Measurements from ENCODE around the gene KRTAP5-4. TPM values are rescaled to one million over a fixed set of nuclear protein-coding genes. Genes with fewer than 3 reads are reported as not detected.
"Not testable (repeated sequence)": the region's sequence is repeated elsewhere in the genome, so short reads cannot be mapped to it uniquely, and the experiment has no call there.

The KRTAP5-4 gene
- total and polyA plus RNA-seq, 2 donors: not detected

DNA sequence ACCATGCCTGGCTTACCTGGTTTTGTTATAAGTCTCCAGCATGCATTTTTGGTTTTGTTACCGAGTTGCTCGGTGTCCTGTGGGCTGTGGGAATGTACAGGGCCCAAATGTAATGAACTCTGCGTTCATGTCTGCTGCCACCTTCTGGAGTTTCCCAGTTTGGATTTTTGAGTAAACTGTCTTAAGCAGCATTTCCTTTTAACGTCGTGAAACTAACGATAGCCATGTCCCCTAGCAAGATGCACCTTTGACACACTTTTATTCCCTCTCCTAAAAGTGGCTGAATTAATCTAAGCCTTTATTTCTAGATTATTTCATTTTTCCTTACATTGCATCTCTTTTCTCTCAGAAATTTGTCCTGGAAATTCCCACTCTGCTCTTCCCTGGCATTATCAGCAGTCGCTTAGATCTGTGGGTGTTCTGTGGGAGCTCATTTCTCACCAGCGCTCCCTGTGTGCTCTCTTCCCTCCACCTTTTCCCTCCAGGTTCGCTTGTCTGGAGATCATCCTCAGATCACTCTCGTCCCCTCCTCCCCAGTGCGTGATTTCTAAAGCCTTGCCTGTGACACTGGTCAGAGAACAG, 25.9 kb downstream of the KRTAP5-4 start:
- not testable (repeated sequence) for H3K4me3 ChIP-seq (ENCODE audit: low read depth, low read length); DNase-seq (ENCODE audit: extremely low spot score); H3K27ac ChIP-seq (ENCODE audit: low read depth); H3K36me3 ChIP-seq (ENCODE audit: insufficient read depth); H3K4me1 ChIP-seq (ENCODE audit: insufficient read depth)
- WGBS: 41% methylated on average over 11 of the region's 11 CpGs

DNA sequence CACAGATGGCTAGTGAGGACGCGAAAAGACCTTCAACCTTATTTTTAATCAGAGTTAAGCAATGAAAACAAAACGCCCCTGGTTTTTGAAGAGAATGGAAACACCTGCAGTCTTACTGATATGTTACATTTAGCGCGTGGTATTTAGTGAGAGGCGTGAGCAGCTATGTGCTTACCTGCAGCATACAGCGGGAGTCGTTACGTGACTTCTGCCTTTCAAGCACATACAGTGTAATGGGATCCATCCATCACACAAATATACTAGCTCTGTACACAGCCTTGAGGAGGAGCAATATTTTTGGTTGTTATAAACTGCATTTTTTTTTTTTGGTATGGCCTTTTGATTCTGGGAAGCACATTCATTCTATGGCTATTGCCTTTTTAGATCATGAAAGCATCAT, 29.3 kb downstream of the KRTAP5-4 start:
- no peaks in the 10 kb centered on the region for H3K4me1 ChIP-seq (ENCODE audit: insufficient read depth)
- no peak overlapping the region for H3K27ac ChIP-seq (ENCODE audit: low read depth)
- no peak for DNase-seq (ENCODE audit: extremely low spot score)
- no peaks in the 10 kb centered on the region for H3K36me3 ChIP-seq (ENCODE audit: insufficient read depth)
- no peak overlapping the region for H3K4me3 ChIP-seq (ENCODE audit: low read depth, low read length)
- 79% methylated on average over 9 of the region's 9 CpGs for WGBS

DNA sequence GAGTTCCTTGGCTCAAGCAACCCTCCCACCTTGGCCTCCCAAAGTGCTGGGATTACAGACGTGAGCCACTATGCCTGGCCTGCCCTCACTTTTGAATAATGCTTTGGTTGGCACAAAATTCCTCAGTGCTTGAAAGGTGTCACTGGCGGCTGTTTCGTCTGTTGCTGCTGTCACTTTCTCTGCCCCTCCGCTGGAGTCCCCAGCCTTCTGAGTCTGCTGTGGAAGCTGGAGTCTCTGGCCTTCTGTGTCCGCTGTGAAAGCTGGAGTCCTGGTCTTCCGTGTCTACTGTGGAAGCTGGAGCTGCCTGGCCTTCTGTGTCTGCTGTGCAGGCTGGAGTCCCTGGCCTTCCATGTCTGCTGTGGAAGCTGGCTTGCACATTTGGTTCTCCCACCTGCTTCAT, 31.9 kb downstream of the KRTAP5-4 start:
- no peak overlapping the region for H3K27ac ChIP-seq (ENCODE audit: low read depth)
- no peak for DNase-seq (ENCODE audit: extremely low spot score)
- H3K36me3 ChIP-seq (ENCODE audit: insufficient read depth): no peaks in the 10 kb centered on the region
- H3K4me3 ChIP-seq (ENCODE audit: low read depth, low read length): no peak overlapping the region
- H3K4me1 ChIP-seq (ENCODE audit: insufficient read depth): no peaks in the 10 kb centered on the region
- 93% methylated on average over 6 of the region's 6 CpGs for WGBS

DNA sequence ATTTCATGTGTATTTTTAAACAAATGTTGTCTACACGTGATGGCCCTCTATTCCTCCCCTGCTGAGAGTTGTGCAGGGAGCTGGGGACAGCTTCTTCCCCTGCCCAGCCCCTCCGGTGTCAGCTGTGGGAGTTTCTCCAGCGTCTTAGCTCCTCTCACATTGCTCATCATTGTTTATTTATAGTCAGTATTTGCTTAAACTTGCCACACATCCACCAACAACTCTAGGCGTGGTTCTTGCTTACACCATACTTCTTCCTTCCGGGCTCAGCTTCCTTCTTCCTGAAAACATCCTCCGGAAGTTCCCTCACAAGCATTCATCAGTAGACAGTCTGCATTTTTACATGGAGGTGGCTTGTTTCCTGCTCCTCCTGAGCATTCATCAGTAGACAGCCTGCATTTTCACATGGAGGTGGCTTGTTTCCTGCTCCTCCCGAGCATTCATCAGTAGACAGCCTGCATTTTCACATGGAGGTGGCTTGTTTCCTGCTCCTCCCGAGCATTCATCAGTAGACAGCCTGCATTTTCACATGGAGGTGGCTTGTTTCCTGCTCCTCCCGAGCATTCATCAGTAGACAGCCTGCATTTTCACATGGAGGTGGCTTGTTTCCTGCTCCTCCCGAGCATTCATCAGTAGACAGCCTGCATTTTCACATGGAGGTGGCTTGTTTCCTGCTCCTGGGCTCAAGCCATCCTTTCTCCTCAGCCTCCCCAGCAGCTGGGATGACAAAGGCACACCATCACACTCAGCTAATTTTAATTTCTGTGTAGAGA, 32.6 kb downstream of the KRTAP5-4 start:
- not testable (repeated sequence) for H3K27ac ChIP-seq (ENCODE audit: low read depth); H3K36me3 ChIP-seq (ENCODE audit: insufficient read depth); H3K4me1 ChIP-seq (ENCODE audit: insufficient read depth); H3K4me3 ChIP-seq (ENCODE audit: low read depth, low read length); DNase-seq (ENCODE audit: extremely low spot score)
- WGBS: 36% methylated on average over 8 of the region's 10 CpGs

DNA sequence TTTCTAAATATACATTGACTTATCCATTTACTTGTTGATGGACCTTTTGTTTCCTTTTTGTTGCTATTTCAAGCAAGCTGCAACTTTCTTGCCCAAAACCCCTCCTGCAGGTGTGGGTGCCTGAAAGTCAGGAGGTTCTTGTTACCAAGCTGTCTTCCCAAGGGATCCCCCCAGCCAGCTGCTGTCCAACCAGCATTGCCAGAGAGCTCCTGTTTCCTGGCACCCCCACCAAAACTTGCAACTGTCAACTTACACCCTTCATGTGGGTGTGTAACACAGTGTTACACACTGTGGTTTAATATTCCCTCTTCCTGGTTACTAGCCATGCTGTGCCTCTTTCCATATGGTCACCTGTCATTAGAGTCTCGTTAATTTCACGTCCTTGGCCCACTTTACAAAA, 35.2 kb downstream of the KRTAP5-4 start:
- Histone ChIP-seq H3K4me3 (ENCODE audit: low read depth, low read length) (no peak overlapping the region), H3K4me1 (ENCODE audit: insufficient read depth) (no peaks in the 10 kb centered on the region), H3K36me3 (ENCODE audit: insufficient read depth) (no peaks in the 10 kb centered on the region), H3K27ac (ENCODE audit: low read depth) (no peak overlapping the region)
- DNase-seq (ENCODE audit: extremely low spot score): no peak
- WGBS: 65% methylated on average over 2 of the region's 2 CpGs

DNA sequence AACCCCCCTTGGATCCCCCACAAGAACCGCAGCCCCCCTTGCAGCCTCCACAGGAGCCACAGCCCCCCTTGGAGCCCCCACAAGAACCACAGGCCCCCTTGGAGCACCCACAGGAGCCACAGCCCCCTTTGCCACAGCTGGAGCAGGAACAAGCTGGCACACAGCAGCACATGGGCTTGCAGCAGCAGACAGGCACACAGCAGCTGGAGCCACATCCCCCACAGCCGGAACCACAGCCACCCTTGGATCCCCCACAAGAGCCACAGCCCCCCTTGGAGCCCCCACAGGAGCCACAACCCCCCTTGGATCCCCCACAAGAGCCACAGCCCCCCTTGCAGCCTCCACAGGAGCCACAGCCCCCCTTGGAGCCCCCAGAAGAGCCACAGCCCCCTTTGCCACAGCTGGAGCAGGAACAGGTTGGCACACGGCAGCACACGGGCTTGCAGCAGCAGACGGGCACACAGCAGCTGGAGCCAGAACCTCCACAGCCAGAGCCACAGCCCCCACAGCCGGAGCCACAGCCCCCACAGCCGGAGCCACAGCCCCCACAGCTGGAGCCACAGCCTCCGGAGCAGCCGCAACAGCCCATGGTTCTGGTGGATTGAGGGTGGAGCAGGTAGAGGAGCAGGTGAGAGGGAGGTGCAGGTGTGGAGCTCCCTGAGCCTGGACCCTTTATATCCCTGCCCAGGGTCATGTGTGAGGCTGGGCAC, 37.1 kb downstream of the KRTAP5-4 start, which contains the start of gene KRTAP5-1:
TSS of gene KRTAP5-1 (minus strand) at position 623 of the 710 bp plus-strand sequence. CDS start at position 589, 34 bp downstream.
- DNase-seq (ENCODE audit: extremely low spot score); H3K36me3 ChIP-seq (ENCODE audit: insufficient read depth); H3K4me1 ChIP-seq (ENCODE audit: insufficient read depth); H3K27ac ChIP-seq (ENCODE audit: low read depth); H3K4me3 ChIP-seq (ENCODE audit: low read depth, low read length): not testable (repeated sequence)
- WGBS: 69% methylated on average over 9 of the region's 9 CpGs

DNA sequence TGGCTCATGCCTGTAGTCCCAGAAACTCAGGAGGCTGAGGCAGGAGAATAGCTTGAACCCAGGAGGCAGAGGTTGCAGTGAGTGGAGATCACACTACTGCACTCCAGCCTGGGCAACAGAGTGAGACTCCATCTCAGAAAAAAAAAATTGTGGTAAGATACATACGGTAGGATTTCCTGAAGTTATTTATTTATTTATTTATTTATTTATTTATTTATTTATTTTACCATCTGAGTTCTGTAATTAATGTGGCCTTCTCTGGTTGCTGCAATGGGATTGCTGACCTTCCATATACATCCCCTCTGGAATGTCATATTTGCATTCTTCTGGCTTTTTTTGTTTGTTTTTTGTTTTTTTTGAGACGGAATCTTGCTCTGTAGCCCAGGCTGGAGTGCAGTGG, 39.0 kb downstream of the KRTAP5-4 start:
- 68% methylated on average over 2 of the region's 2 CpGs for WGBS
- H3K36me3 ChIP-seq (ENCODE audit: insufficient read depth); H3K4me1 ChIP-seq (ENCODE audit: insufficient read depth); DNase-seq (ENCODE audit: extremely low spot score); H3K4me3 ChIP-seq (ENCODE audit: low read depth, low read length); H3K27ac ChIP-seq (ENCODE audit: low read depth): not testable (repeated sequence)

DNA sequence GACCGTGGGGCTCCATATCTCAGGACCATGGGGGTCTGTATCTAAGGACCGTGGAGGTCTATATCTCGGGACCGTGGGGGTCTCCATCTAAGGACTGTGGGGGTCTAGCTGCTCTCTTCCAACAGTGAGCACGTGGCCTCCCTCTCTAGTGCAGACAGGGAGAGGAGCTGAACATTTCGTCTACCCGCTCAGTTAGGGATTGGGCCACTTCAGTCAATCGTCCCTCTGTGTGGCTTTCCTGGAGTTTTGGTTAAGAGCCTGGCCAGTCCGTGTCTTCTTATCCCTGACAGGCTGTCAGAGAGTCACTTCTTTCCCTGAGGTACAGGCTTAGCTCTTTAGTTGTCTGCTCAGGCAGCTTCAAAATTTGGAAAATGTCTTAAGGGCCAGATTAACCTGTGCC, 40.0 kb downstream of the KRTAP5-4 start:
- no peak for DNase-seq (ENCODE audit: extremely low spot score)
- no peaks in the 10 kb centered on the region for H3K36me3 ChIP-seq (ENCODE audit: insufficient read depth)
- 86% methylated on average over 9 of the region's 9 CpGs for WGBS

DNA sequence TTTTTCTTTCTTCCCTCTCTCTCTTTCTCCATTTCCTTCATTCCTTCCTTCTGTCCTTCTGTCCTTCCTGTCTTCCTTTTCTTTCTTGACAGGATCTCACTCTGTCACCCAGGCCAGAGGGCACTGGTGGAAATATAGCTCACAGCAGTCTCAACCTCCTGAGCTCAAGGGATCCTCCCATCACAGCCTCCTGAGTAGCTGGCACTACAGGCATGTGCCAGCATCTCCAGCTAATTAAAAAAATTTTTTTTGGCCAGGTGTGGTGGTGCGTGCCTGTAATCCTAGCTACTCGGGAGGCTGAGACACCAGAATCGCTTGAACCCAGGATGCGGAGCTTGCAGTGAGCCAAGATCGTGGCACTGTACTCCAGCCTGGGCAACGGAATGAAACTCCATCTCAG, 45.1 kb downstream of the KRTAP5-4 start:
- DNase-seq (ENCODE audit: extremely low spot score): no peak
- 77% methylated on average over 6 of the region's 6 CpGs for WGBS
- no peak overlapping the region for H3K4me3 ChIP-seq (ENCODE audit: low read depth, low read length)
- no peaks in the 10 kb centered on the region for H3K36me3 ChIP-seq (ENCODE audit: insufficient read depth)
- no peaks in the 10 kb centered on the region for H3K4me1 ChIP-seq (ENCODE audit: insufficient read depth)
- H3K27ac ChIP-seq (ENCODE audit: low read depth): no peak overlapping the region

More for the DNA sequence above, 40.0 kb downstream of the KRTAP5-4 start:
- Histone ChIP-seq H3K4me3 (ENCODE audit: low read depth, low read length) (no peak overlapping the region), H3K4me1 (ENCODE audit: insufficient read depth) (no peaks in the 10 kb centered on the region), H3K27ac (ENCODE audit: low read depth) (no peak overlapping the region)

DNA sequence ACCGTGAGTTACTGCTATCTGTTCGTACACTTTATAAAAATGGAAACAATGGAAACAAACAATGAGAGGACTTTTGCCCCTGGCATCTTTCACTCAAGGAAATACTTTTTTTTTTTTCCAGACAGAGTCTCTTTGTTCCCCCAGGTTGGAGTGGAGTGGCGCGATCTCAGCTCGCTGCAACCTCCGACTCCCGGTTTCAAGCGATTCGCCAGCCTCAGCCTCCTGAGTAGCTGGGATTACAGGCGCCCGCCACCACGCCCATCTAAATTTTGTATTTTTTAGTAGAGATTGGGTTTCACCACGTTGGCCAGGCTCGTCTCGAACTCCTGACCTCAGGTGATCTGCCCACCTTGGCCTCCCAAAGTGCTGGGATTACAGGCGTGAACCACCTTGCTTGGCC, 46.2 kb downstream of the KRTAP5-4 start:
- not testable (repeated sequence) for DNase-seq (ENCODE audit: extremely low spot score); H3K27ac ChIP-seq (ENCODE audit: low read depth)
- WGBS: 89% methylated on average over 16 of the region's 16 CpGs

DNA sequence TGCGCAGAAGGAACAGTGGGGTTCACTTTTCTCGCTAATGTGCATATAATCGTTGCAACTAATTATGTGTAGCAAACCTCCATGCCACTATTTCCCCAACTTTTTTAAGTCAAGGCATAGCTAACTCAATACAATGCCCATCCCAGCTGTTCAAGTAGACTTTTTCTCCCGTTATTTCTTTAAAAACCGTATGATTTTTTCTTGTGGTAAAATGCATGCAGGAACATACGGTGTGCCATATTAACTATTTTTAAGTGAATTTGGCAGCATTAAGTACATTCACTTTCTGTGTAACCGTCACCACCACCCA, 47.0 kb downstream of the KRTAP5-4 start:
- no peak overlapping the region for H3K4me3 ChIP-seq (ENCODE audit: low read depth, low read length)
- no peak for DNase-seq (ENCODE audit: extremely low spot score)
- no peak overlapping the region for H3K27ac ChIP-seq (ENCODE audit: low read depth)
- H3K4me1 ChIP-seq (ENCODE audit: insufficient read depth): no peaks in the 10 kb centered on the region
- no peaks in the 10 kb centered on the region for H3K36me3 ChIP-seq (ENCODE audit: insufficient read depth)
- WGBS: 18% methylated on average over 7 of the region's 7 CpGs

More for the DNA sequence above, 46.2 kb downstream of the KRTAP5-4 start:
- H3K36me3 ChIP-seq (ENCODE audit: insufficient read depth); H3K4me1 ChIP-seq (ENCODE audit: insufficient read depth); H3K4me3 ChIP-seq (ENCODE audit: low read depth, low read length): not testable (repeated sequence)

DNA sequence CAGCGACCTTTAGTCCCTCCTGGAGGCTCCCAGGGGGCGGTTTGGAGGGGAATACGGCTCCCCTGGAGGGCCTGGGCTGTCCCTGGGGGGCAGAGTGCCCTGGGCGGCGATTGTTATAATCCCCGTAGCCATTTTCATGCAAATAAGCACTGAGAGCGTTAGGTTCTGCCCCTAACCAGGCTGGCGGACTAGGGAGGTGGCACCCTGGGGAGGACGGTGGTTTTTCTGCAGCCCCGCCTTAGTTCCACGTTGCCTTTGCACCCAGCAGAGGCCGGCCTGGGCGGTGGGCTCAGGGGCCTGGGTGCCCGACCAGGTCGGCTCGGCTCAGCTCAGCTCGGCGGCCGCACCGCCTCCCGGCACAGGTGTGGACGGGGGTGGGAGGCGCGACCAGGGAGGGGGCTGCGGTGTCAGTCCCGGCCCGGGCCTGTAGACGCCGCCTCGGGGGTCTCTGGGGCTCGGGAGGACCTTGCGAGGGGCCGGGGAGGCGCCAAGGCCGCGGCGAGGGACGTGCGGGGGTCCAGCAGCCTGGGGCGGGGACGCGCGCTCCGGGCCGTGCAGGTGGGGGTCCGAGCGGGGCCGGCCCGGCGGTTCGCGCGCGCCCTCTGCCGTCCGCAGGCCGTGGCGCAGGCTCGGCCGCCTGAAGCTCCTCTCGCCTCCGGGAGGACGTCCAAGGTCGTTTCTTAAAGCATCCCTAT, 47.6 kb downstream of the KRTAP5-4 start:
- Histone ChIP-seq H3K4me1 (ENCODE audit: insufficient read depth) (no peaks in the 10 kb centered on the region), H3K27ac (ENCODE audit: low read depth) (no peak overlapping the region), H3K36me3 (ENCODE audit: insufficient read depth) (no peaks in the 10 kb centered on the region), H3K4me3 (ENCODE audit: low read depth, low read length) (peak overlapping the region; percentile 10)
- WGBS: 2% methylated on average over 64 of the region's 64 CpGs
- no peak for DNase-seq (ENCODE audit: extremely low spot score)

DNA sequence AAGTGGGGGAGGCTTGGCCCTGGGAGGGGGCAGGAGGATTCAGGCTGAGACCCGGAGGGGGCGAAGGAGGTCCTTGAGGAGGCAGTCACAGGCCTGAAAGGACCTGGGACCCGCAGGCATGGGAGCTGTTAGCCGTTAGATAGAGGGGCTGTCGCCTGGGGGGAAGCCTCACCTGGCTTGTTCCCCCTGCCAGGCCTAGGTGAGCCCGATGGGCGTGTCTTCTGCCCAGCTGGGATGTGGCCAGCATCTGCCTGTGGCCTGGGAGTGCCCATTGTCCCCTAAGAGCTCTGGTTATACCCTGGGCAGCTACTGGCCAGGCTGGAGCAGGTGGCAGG, 48.1 kb downstream of the KRTAP5-4 start:
- no peaks in the 10 kb centered on the region for H3K4me1 ChIP-seq (ENCODE audit: insufficient read depth)
- no peaks in the 10 kb centered on the region for H3K36me3 ChIP-seq (ENCODE audit: insufficient read depth)
- no peak overlapping the region for H3K4me3 ChIP-seq (ENCODE audit: low read depth, low read length)
- no peak overlapping the region for H3K27ac ChIP-seq (ENCODE audit: low read depth)
- DNase-seq (ENCODE audit: extremely low spot score): no peak
- WGBS: 20% methylated on average over 7 of the region's 7 CpGs
